ENCODE data around the gene ERO1B.

GRCh38 chr1:236209185-236209584 lies 72.6 kb downstream of the ERO1B start:
- TF ChIP-seq SRF (IDR thresholded peaks at IDR 0.05; ENCODE audit: low read depth) (no peak), CTCF (IDR thresholded peaks at IDR 0.05 in 2 of 3, conservative IDR thresholded peaks at IDR 0.05 in 1 of 3; ENCODE audit: borderline replicate concordance in 1 of 3, insufficient read depth in 1 of 3, low read depth in 2 of 3, low read length in 2 of 3) (no peak), RAD21 (IDR thresholded peaks at IDR 0.05; ENCODE audit: low read depth) (no peak), EZH2 (IDR thresholded peaks at IDR 0.05) (no peak), POLR2A (IDR thresholded peaks at IDR 0.05; ENCODE audit: borderline replicate concordance, extremely low read depth, insufficient read depth, insufficient read length) (no peak), POLR2AphosphoS5 (IDR thresholded peaks at IDR 0.05; ENCODE audit: low read depth, low read length) (no peak), EZH2phosphoT487 (IDR thresholded peaks at IDR 0.05; ENCODE audit: borderline replicate concordance) (no peak), ELF1 (IDR thresholded peaks at IDR 0.05; ENCODE audit: borderline replicate concordance, low read depth) (no peak), ZNF274 (IDR thresholded peaks at IDR 0.05; ENCODE audit: low read depth, low read length) (no peak), SP1 (IDR thresholded peaks at IDR 0.05; ENCODE audit: low read depth) (no peak), CEBPB (IDR thresholded peaks at IDR 0.05; ENCODE audit: low read depth) (no peak), EGR1 (IDR thresholded peaks at IDR 0.05; ENCODE audit: low read depth) (no peak)
